GM18873 (cell line): ENCODE results near the gene ST6GALNAC5.

Source experiments
- ATAC-seq: cut with Tn5 transposase; IDR thresholded peaks from one replicate; pipeline ENCODE4 v1.9.1; 2021; ENCODE audit warnings: mild to moderate bottlenecking, moderate library complexity, moderate number of reproducible peaks; ENCODE audit not compliant: unreplicated experiment, low FRiP score

Gene ST6GALNAC5

GRCh38 chr1:77096496-77097255 is 229.4 kb downstream of the ST6GALNAC5 start:
- no peak for ATAC-seq

- no peak for ATAC-seq
Measured at GRCh38 chr1:77100875-77101274, 233.6 kb downstream of the ST6GALNAC5 start.

- ATAC-seq, result no peak
Measured at GRCh38 chr1:77103486-77103885, 236.2 kb downstream of the ST6GALNAC5 start.

- ATAC-seq, result no peak
Measured at GRCh38 chr1:77104672-77105071, 237.4 kb downstream of the ST6GALNAC5 start.
